Astrocyte (in vitro differentiated cells and primary cell): ENCODE results near the gene ARFGEF2. TPM values are rescaled to one million over a fixed set of nuclear protein-coding genes. Genes with fewer than 3 reads are reported as not detected.

Source experiments
- DNase-seq: peaks from one replicate; pipeline ENCODE4 v3.0.0-alpha.2; 2010; ENCODE audit warnings: low read depth
- FAIRE-seq: peaks from 2 replicates; lab custom pipeline; 2011; peaks lifted over from hg19 to GRCh38; lab: Jason Lieb, UNC
- H2AFZ ChIP-seq: 2 replicates; pipeline ENCODE4 v1.6.0; 2012; ENCODE audit warnings: low read depth, low read length, inconsistent platforms
- H3K27ac ChIP-seq: 2 replicates; pipeline ENCODE4 v1.5.1; 2011; ENCODE audit warnings: low read depth, low read length, inconsistent platforms
- H3K27me3 ChIP-seq: 2 replicates; pipeline ENCODE4 v1.6.0; 2011; ENCODE audit warnings: low read length, inconsistent platforms; ENCODE audit not compliant: insufficient read depth
- H3K36me3 ChIP-seq: 2 replicates; pipeline ENCODE4 v1.5.1; 2011; ENCODE audit warnings: low read length, inconsistent platforms; ENCODE audit not compliant: insufficient read depth
- H3K4me1 ChIP-seq: 2 replicates; pipeline ENCODE4 v1.5.1; 2011; ENCODE audit warnings: low read length, inconsistent platforms; ENCODE audit not compliant: insufficient read depth
- H3K4me2 ChIP-seq: 2 replicates; pipeline ENCODE4 v1.6.0; 2012; ENCODE audit warnings: low read length, inconsistent platforms
- H3K4me3 ChIP-seq: 2 replicates; pipeline ENCODE4 v1.5.1; 2011; ENCODE audit warnings: low read depth, mild to moderate bottlenecking, low read length, inconsistent platforms; ENCODE audit not compliant: insufficient read depth
- H3K79me2 ChIP-seq: 2 replicates; pipeline ENCODE4 v1.6.0; 2012; ENCODE audit warnings: mild to moderate bottlenecking, low read length, inconsistent platforms; ENCODE audit not compliant: insufficient read depth
- H3K9ac ChIP-seq: 2 replicates; pipeline ENCODE4 v1.6.0; 2012; ENCODE audit warnings: mild to moderate bottlenecking, low read length, inconsistent platforms
- H3K9me3 ChIP-seq: 2 replicates; pipeline ENCODE4 v1.5.1; 2012; ENCODE audit warnings: low read depth, mild to moderate bottlenecking, low read length, inconsistent platforms; ENCODE audit not compliant: insufficient read depth
- H4K20me1 ChIP-seq: 2 replicates; pipeline ENCODE4 v1.6.0; 2012; ENCODE audit warnings: low read length, inconsistent platforms; ENCODE audit not compliant: insufficient read depth
- H3K27ac Mint-ChIP-seq: one replicate; pipeline ENCODE4 v1.8.0; 2021; ENCODE audit warnings: mild to moderate bottlenecking, mixed read lengths; ENCODE audit not compliant: unreplicated experiment
- H3K27me3 Mint-ChIP-seq: one replicate; pipeline ENCODE4 v1.8.0; 2021; ENCODE audit warnings: low read depth, mixed read lengths; ENCODE audit not compliant: unreplicated experiment
- H3K36me3 Mint-ChIP-seq: one replicate; pipeline ENCODE4 v1.8.0; 2021; ENCODE audit warnings: low read depth, mixed read lengths; ENCODE audit not compliant: unreplicated experiment
- H3K4me1 Mint-ChIP-seq: one replicate; pipeline ENCODE4 v1.8.0; 2021; ENCODE audit warnings: low read depth, mixed read lengths; ENCODE audit not compliant: unreplicated experiment
- H3K4me3 Mint-ChIP-seq: one replicate; pipeline ENCODE4 v1.8.0; 2021; ENCODE audit warnings: mild to moderate bottlenecking, moderate library complexity, mixed read lengths; ENCODE audit not compliant: unreplicated experiment
- H3K9me3 Mint-ChIP-seq: one replicate; pipeline ENCODE4 v1.8.0; 2021; ENCODE audit warnings: mild to moderate bottlenecking, mixed read lengths; ENCODE audit not compliant: unreplicated experiment
- CTCF ChIP-seq: IDR thresholded peaks from 2 replicates; pipeline ENCODE4 v1.5.1; 2011; ENCODE audit warnings: low read depth, mild to moderate bottlenecking, inconsistent platforms, low read length, moderate library complexity; ENCODE audit not compliant: insufficient read depth
- EZH2 ChIP-seq: IDR thresholded peaks from 2 replicates; pipeline ENCODE4 v1.6.1; 2012; ENCODE audit warnings: mild to moderate bottlenecking, low read length, inconsistent platforms; ENCODE audit not compliant: insufficient read depth
- total RNA-seq: library from RNA; stranded (reverse); gene quantifications from 2 replicates; pipeline ENCODE4 v1.2.1, GENCODE V29; 2021

The ARFGEF2 gene
- total RNA-seq, 1 donor from 2014 or later: 28.2 TPM

- FAIRE-seq: no peak
- H3K36me3 Mint-ChIP-seq: no peaks in the 10 kb centered on the region
- no peak overlapping the region for H3K4me3 ChIP-seq
- peaks cover 9% of the 10 kb centered on the region for H3K27me3 ChIP-seq
- no peak for DNase-seq
- H3K4me1 Mint-ChIP-seq: no peaks in the 10 kb centered on the region
- no peaks in the 10 kb centered on the region for H3K79me2 ChIP-seq
- H3K27ac Mint-ChIP-seq: no peak overlapping the region
- peaks cover 5% of the 10 kb centered on the region for H3K9me3 ChIP-seq
- TF ChIP-seq CTCF (no peak), EZH2 (no peak)
- no peak overlapping the region for H3K4me3 Mint-ChIP-seq
- no peak overlapping the region for H3K4me2 ChIP-seq
- no peak overlapping the region for H3K27ac ChIP-seq
- no peaks in the 10 kb centered on the region for H3K36me3 ChIP-seq
- H4K20me1 ChIP-seq: no peaks in the 10 kb centered on the region
- no peak overlapping the region for H2AFZ ChIP-seq
- H3K27me3 Mint-ChIP-seq: peaks cover 38% of the 10 kb centered on the region
- H3K9ac ChIP-seq: no peak overlapping the region
- H3K4me1 ChIP-seq: no peaks in the 10 kb centered on the region
- H3K9me3 Mint-ChIP-seq: peaks cover 12% of the 10 kb centered on the region
Observed at GRCh38 chr20:48892049-48892470, 29.5 kb upstream of the ARFGEF2 start.

- Histone ChIP-seq H3K9ac (no peak overlapping the region), H3K27ac (no peak overlapping the region), H3K4me3 (no peak overlapping the region), H3K4me2 (no peak overlapping the region), H3K36me3 (no peaks in the 10 kb centered on the region), H3K9me3 (peaks cover 5% of the 10 kb centered on the region), H2AFZ (no peak overlapping the region), H3K4me1 (peaks cover 5% of the 10 kb centered on the region), H3K79me2 (no peaks in the 10 kb centered on the region), H4K20me1 (no peaks in the 10 kb centered on the region), H3K27me3 (peaks cover 9% of the 10 kb centered on the region)
- H3K9me3 Mint-ChIP-seq: peaks cover 12% of the 10 kb centered on the region
- H3K27ac Mint-ChIP-seq: no peak overlapping the region
- no peak for FAIRE-seq
- no peaks in the 10 kb centered on the region for H3K36me3 Mint-ChIP-seq
- H3K4me1 Mint-ChIP-seq: peaks cover 8% of the 10 kb centered on the region
- DNase-seq: no peak
- TF ChIP-seq EZH2 (no peak), CTCF (no peak)
- H3K4me3 Mint-ChIP-seq: no peak overlapping the region
- peaks cover 38% of the 10 kb centered on the region for H3K27me3 Mint-ChIP-seq
Observed at GRCh38 chr20:48892891-48893290, 28.6 kb upstream of the ARFGEF2 start.

GRCh38 chr20:48893374-48893773 is 28.1 kb upstream of the ARFGEF2 start:
- Mint-ChIP-seq H3K9me3 (peaks cover 12% of the 10 kb centered on the region), H3K4me1 (peaks cover 9% of the 10 kb centered on the region), H3K27me3 (peaks cover 38% of the 10 kb centered on the region), H3K4me3 (no peak overlapping the region), H3K27ac (no peak overlapping the region), H3K36me3 (no peaks in the 10 kb centered on the region)
- Histone ChIP-seq H2AFZ (no peak overlapping the region), H3K4me3 (no peak overlapping the region), H3K9ac (no peak overlapping the region), H3K79me2 (no peaks in the 10 kb centered on the region), H3K27ac (no peak overlapping the region), H3K4me1 (peaks cover 8% of the 10 kb centered on the region), H3K27me3 (peaks cover 9% of the 10 kb centered on the region), H3K36me3 (no peaks in the 10 kb centered on the region), H3K4me2 (no peak overlapping the region), H4K20me1 (no peaks in the 10 kb centered on the region), H3K9me3 (peaks cover 5% of the 10 kb centered on the region)
- no peak for TF ChIP-seq CTCF
- TF ChIP-seq EZH2: no peak
- DNase-seq: no peak
- no peak for FAIRE-seq
